ENCODE results near the gene RRM1. TPM values are rescaled to one million over a fixed set of nuclear protein-coding genes. Genes with fewer than 3 reads are reported as not detected.
"Not testable (repeated sequence)": the region's sequence is repeated elsewhere in the genome, so short reads cannot be mapped to it uniquely, and the experiment has no call there.

The RRM1 gene
- total RNA-seq = 10 to 100 TPM; 25.3 to 35.6 (median 34.0) TPM

DNA sequence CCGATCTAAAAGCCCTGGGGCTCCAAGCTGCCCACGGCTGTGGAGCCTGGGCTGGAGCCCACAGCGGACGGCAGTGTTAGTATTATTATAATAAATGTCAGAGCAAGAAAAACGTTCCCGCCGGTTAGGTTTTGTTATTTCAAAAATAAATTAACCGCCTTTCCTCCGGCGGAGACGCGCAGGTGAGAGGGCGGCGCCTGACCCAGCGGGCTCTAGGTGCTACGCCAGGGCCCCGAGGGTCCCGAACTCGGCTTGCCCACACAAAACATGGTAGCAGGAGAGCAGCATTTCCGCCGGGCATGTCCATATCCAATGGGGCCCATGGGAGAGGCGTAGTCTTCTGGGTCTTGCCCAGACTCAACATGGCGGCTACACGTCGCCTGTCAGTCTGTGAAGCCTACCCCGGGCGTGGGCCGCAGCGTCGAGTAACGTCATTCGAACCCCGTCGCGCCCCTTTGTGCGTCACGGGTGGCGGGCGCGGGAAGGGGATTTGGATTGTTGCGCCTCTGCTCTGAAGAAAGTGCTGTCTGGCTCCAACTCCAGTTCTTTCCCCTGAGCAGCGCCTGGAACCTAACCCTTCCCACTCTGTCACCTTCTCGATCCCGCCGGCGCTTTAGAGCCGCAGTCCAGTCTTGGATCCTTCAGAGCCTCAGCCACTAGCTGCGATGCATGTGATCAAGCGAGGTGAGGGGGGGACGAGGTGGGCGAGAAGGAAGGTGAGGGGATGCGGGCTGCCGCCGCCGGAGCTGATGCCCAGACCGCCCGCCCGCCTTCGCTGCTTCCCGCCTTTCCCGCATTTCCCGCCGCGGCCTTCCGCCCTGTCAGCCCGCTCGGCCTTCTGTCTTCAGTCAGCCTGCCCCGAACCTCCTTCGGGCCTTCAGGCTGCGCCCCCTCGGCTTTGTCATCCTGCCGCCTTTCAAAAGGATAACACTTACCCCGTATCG is at the start of gene RRM1:
RRM1 (plus strand) TSS at position 452 of the 944 bp plus-strand sequence; CDS start at position 666, 214 bp downstream.
- TF ChIP-seq POLR2A (IDR thresholded peaks at IDR 0.05) (peak in 1 of 2 donors; percentile 72), CTCF (IDR thresholded peaks at IDR 0.05) (no peak)
- Histone ChIP-seq H3K36me3 (no peaks in the 10 kb centered on the region), H3K9me3 (no peaks in the 10 kb centered on the region), H3K27me3 (no peaks in the 10 kb centered on the region), H3K4me3 (replicated peaks in 1 of 3) (peak within 1 kb of the TSS; percentile 24 to 80 (median 51)), H3K4me1 (peaks cover 4 to 14% of the 10 kb centered on the region in 2 donors), H3K27ac (peak within 1 kb of the TSS; percentile 47 to 93 (median 87))
- DNase-seq = peak; percentile 93
- intact Hi-C loops (cut with DNase I) = no loop called here
- WGBS, 2 donors = 0 to 1% methylated on average over 41 to 47 of the region's 74 CpGs

- Histone ChIP-seq H3K27me3 (no peaks in the 10 kb centered on the region), H3K36me3 (no peaks in the 10 kb centered on the region), H3K4me1 (peaks cover 0 to 9% of the 10 kb centered on the region in 2 donors), H3K27ac (peak overlapping the region in 1 of 3 donors; percentile 7), H3K9me3 (no peaks in the 10 kb centered on the region), H3K4me3 (replicated peaks in 1 of 3) (no peak overlapping the region)
- intact Hi-C loops (cut with DNase I) = no loop called here
- no peak for DNase-seq
- no peak for TF ChIP-seq CTCF (IDR thresholded peaks at IDR 0.05)
- no peak for TF ChIP-seq POLR2A (IDR thresholded peaks at IDR 0.05)
- WGBS, 2 donors = 48 to 56% methylated on average over 4 of the region's 4 CpGs
Measured at GRCh38 chr11:4044976-4045646, 49.5 kb upstream of the RRM1 start.

GRCh38 chr11:4048340-4048739 is 46.3 kb upstream of the RRM1 start:
- Histone ChIP-seq H3K4me1 (peaks cover 0 to 9% of the 10 kb centered on the region in 2 donors), H3K27me3 (no peaks in the 10 kb centered on the region), H3K27ac (no peak overlapping the region), H3K4me3 (replicated peaks in 1 of 3) (no peak overlapping the region), H3K36me3 (no peaks in the 10 kb centered on the region), H3K9me3 (no peaks in the 10 kb centered on the region)
- no peak for DNase-seq
- intact Hi-C loops (cut with DNase I) = no loop called here
- TF ChIP-seq CTCF (IDR thresholded peaks at IDR 0.05) (no peak), POLR2A (IDR thresholded peaks at IDR 0.05) (no peak)

DNA sequence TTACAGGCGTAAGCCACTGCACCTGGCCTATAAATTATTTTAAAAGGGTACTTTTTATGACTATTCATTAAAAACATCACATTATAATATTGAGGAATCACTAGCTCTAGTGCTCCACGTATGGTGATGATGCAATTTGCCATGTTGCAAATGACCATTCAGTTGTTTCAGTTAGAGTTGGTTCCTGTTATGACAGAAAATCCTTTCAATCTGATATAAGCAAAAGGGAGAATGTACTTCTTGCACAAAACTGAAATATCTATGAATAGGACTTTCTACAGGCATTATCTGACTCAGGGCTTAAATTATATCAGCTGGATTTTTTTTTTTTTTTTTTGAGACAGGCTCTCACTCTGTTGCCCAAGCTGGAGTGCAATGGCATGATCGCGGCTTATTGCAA is 45.6 kb upstream of the RRM1 start:
- Histone ChIP-seq H3K27ac (no peak overlapping the region), H3K9me3 (no peaks in the 10 kb centered on the region), H3K36me3 (no peaks in the 10 kb centered on the region), H3K4me1 (peaks cover 0 to 9% of the 10 kb centered on the region in 2 donors), H3K4me3 (replicated peaks in 1 of 3) (no peak overlapping the region), H3K27me3 (no peaks in the 10 kb centered on the region)
- WGBS, 2 donors = 96 to 98% methylated on average over 4 of the region's 4 CpGs
- intact Hi-C loops (cut with DNase I) = no loop called here
- TF ChIP-seq CTCF (IDR thresholded peaks at IDR 0.05) (no peak), POLR2A (IDR thresholded peaks at IDR 0.05) (no peak)
- DNase-seq = no peak

DNA sequence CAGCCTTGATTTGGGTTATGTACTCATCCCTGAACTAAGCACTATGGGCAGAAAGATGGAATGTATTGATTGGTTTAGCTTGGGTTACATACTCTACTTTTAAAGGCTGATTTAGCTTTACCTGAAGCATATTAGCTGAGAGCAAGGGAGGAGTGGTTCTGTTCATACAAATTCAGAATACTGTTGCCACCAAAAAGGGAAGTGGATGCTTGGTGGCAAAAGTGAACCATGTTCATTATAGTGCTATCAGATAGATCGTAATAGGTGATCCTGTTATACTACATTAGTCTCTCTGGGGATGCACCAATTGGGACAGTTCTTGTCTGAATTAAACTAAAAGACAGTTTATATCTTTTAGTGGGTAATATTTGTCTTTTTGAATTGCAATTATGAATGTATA is 44.5 kb upstream of the RRM1 start:
- H3K27ac ChIP-seq = no peak overlapping the region
- TF ChIP-seq POLR2A (IDR thresholded peaks at IDR 0.05) (no peak), CTCF (IDR thresholded peaks at IDR 0.05) (no peak)
- H3K4me1 ChIP-seq = no peaks in the 10 kb centered on the region
- 89 to 93% methylated on average over 1 of the region's 1 CpG for WGBS, 2 donors
- H3K9me3 ChIP-seq = no peaks in the 10 kb centered on the region
- H3K4me3 ChIP-seq (replicated peaks in 1 of 3) = no peak overlapping the region
- DNase-seq = no peak
- H3K27me3 ChIP-seq = no peaks in the 10 kb centered on the region
- intact Hi-C loops (cut with DNase I) = no loop called here
- H3K36me3 ChIP-seq = no peaks in the 10 kb centered on the region

GRCh38 chr11:4053200-4053599 is 41.4 kb upstream of the RRM1 start:
- H3K4me1 ChIP-seq; H3K36me3 ChIP-seq; H3K4me3 ChIP-seq (replicated peaks in 1 of 3); H3K27ac ChIP-seq; intact Hi-C loops (cut with DNase I); H3K27me3 ChIP-seq; DNase-seq; H3K9me3 ChIP-seq: not testable (repeated sequence)
- 92 to 99% methylated on average over 4 of the region's 4 CpGs for WGBS, 2 donors
